A172 (cell line): ENCODE measurements around the gene ORC1. TPM values are rescaled to one million over a fixed set of nuclear protein-coding genes. Genes with fewer than 3 reads are reported as not detected.

Experiments
- DNase-seq: peaks from one replicate; pipeline ENCODE4 v3.0.0-alpha.2; 2015; ENCODE audit warnings: low spot score
- total RNA-seq: library from RNA; depleted of rRNA; stranded (reverse); fragments of >200 nt; shearing (Covaris generic); gene quantifications from 2 replicates; pipeline ENCODE4 v1.2.3, GENCODE V29; 2014; rRNA removed

ORC1 gene
- total RNA-seq, 1 experiment from 2014 or later, result 24.3 TPM

GRCh38 chr1:52343979-52344378 is 60.2 kb downstream of the ORC1 start:
- DNase-seq, result no peak

DNA sequence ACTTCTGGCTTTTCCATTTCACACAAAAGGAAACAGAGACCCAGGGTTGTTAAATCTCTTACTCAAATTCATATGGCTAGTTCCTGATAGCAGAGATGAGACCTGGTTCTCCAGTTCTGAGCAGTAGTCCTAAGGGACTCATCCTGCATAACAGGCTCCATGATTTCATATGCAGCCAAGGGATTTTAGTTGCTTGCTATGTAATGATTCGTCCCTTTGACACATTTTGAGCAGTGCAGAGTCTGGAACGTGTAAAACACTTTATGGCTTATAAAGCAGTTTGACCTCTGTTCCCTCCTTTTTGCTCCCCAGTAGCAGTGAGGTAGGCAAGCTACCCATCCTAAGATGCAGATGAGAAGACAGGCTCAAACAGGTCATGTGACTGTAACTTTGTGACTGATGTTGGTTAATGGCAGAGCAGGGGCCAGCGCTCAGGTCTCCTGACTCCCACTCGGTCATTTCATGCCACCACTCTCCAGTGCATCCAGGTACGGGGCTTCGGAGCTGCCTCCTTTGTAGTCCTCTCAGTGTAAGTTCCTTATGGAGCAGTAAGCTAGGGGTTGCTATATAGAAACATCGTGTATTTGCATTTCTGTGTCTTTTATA is 62.5 kb downstream of the ORC1 start:
- DNase-seq, result no peak

GRCh38 chr1:52337439-52337838 is 66.8 kb downstream of the ORC1 start:
- no peak for DNase-seq

DNA sequence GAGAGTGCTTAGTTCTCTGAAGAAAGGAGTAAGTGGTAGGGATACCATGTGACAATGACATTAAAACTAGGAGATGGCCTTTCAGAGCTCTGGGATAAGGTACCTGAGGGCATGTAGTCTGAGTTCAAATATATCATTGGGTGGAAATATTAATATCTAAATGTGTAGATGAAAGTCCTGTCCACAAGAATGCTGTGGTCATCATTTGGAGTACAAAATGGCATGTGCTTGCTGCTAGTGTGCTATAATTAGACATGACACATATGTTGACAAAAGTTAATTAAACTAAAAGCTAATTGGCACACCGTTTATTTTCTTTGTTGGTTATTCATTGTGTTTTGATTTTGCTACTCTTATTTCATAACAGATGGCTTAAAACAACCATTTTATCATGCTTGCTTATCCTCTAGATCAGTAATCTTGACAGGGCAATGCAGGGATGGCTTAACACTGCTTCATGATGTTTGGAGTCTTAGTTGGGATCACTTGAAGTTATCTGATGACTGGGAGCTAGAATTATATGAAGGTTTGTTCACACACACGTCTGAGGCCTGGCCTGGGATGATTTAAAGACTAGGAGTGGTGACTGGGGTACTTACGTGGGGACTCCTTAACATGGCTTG is 69.2 kb downstream of the ORC1 start:
- DNase-seq, result no peak

- DNase-seq, result no peak
These were observed 71.8 kb downstream of the ORC1 start for GRCh38 chr1:52332411-52332810.

DNA sequence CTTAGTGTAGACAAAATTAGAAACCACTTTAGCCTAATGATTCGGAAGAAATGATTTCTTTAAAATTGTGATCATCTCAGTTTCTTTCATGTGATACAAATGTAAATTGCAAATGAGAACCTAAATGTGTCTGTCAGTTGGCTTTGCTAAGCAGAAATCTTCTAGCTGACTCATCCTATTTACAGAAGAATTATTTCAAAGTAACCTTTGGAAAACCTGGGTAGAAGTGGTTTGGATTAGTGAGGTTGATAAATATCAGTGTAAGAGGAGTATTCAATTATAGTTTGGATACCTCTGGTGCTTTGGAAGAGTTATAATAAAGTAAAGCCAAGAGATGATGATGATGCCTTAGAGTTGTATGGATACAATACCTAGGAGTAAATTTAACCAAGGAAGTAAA is 75.6 kb downstream of the ORC1 start:
- no peak for DNase-seq

DNA sequence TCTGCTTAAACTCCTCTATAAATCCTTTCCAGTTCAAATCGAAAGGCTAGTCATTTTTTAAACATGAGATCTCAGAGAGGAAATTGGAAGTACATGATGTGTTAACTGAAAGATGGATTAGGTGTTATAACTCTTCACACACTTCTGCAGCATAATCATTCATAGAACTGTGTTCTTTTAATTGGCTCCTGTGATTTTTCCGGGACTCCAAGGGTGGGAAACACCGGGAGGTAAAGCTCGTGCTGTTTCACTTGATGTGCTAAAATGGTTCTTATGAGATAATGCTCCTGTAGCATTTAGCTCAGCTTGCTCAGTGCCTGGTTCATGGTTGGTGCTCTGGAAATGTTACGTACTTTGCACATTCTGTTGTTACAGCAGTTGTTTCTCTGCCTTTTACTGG is 78.4 kb downstream of the ORC1 start:
- DNase-seq, result no peak

GRCh38 chr1:52323731-52324130 is 80.5 kb downstream of the ORC1 start:
- no peak for DNase-seq

Other genes with a start within 250 kb of the ORC1 start
- 44.3 and 48.9 TPM in 2 replicates for gene CC2D1B, start 38.2 kb downstream of the ORC1 start, total RNA-seq
- 10.1 and 10.2 TPM in 2 replicates for gene PRPF38A, start 179 bp upstream of the ORC1 start, total RNA-seq
- 24.6 and 36.6 TPM in 2 replicates for gene TUT4, start 148.7 kb upstream of the ORC1 start, total RNA-seq
- not detected in 2 replicates for gene GPX7, start 197.9 kb upstream of the ORC1 start, total RNA-seq
- not detected in 2 replicates for gene SHISAL2A, start 228.7 kb upstream of the ORC1 start, total RNA-seq